SK-N-SH treated with all-trans-retinoic acid at 6 μM for 48 hours (cell line): Measurements from ENCODE around the gene MORC3.

Experiments used
- BACH2 ChIP-seq: fragments of 250-450 bp; sonication (Bioruptor Pico); IDR thresholded peaks from 2 replicates; pipeline ENCODE4 v1.9.0; 2021; ENCODE audit warnings: mild to moderate bottlenecking, borderline replicate concordance
- ESRRG ChIP-seq: fragments of 250-450 bp; sonication (Bioruptor Pico); IDR thresholded peaks from 2 replicates; pipeline ENCODE4 v1.6.1; 2021; ENCODE audit warnings: mild to moderate bottlenecking
- GLIS3 ChIP-seq: fragments of 250-450 bp; sonication (Bioruptor Pico); IDR thresholded peaks from 2 replicates; pipeline ENCODE4 v1.5.0; 2020; ENCODE audit warnings: mild to moderate bottlenecking, moderate library complexity
- ISL1 ChIP-seq: fragments of 250-450 bp; sonication (Bioruptor Pico); IDR thresholded peaks from 2 replicates; pipeline ENCODE4 v2.1.2; 2022; ENCODE audit warnings: mild to moderate bottlenecking, moderate library complexity
- OSR1 ChIP-seq: fragments of 250-450 bp; sonication (Bioruptor Pico); IDR thresholded peaks from 2 replicates; pipeline ENCODE4 v1.8.0; 2022; ENCODE audit warnings: moderate library complexity, mild to moderate bottlenecking, inconsistent platforms
- TCF4 ChIP-seq: fragments of 250-450 bp; sonication (Bioruptor Pico); IDR thresholded peaks from 2 replicates; pipeline ENCODE4 v1.8.0; 2021; ENCODE audit warnings: mild to moderate bottlenecking, moderate library complexity, borderline replicate concordance
- TOX ChIP-seq: fragments of 250-450 bp; sonication (Bioruptor Pico); IDR thresholded peaks from 2 replicates; pipeline ENCODE4 v1.8.0; 2021; ENCODE audit warnings: mild to moderate bottlenecking, moderate library complexity, borderline replicate concordance
- ZFP3 ChIP-seq: fragments of 250-450 bp; sonication (Bioruptor Pico); IDR thresholded peaks from 2 replicates; pipeline ENCODE4 v1.5.0; 2020; ENCODE audit warnings: mild to moderate bottlenecking, moderate library complexity
- ZFP30 ChIP-seq: fragments of 450-650 bp; formaldehyde crosslinking; IDR thresholded peaks from 2 replicates; pipeline ENCODE4 v1.5.0; 2022; ENCODE audit warnings: mild to moderate bottlenecking, moderate library complexity
- TF ChIP-seq, protein P1 (sequence below): fragments of 250-450 bp; sonication (Bioruptor Pico); IDR thresholded peaks from 2 replicates; pipeline ENCODE4 v1.8.0; 2021; ENCODE audit warnings: low read depth, mild to moderate bottlenecking, moderate library complexity, borderline replicate concordance
- TF ChIP-seq, protein P2 (sequence below): fragments of 250-450 bp; sonication (Bioruptor Pico); IDR thresholded peaks from 2 replicates; pipeline ENCODE4 v1.5.1; 2020; ENCODE audit warnings: low read depth, mild to moderate bottlenecking, moderate library complexity
- TF ChIP-seq, protein P3 (sequence below): fragments of 250-450 bp; sonication (Bioruptor Pico); IDR thresholded peaks from 2 replicates; pipeline ENCODE4 v1.8.0; 2020; ENCODE audit warnings: mild to moderate bottlenecking, moderate library complexity, borderline replicate concordance

DNA sequence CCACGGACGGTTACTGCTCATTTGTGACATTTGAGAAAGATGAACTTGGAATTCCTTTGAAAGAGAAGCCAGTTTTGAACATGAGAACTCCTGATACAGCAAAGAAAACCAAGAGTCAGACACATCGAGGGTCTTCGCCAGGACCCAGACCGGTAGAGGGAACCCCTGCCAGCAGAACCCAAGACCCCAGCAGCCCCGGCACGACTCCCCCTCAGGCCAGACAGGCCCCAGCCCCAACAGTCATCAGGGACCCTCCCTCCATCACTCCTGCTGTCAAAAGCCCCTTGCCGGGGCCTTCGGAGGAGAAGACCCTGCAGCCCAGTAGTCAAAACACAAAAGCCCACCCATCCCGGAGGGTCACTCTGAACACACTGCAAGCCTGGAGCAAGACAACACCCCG, 92.9 kb downstream of the MORC3 start:
- TF ChIP-seq GLIS3 (CRISPR knock-in tag) (no peak), ZFP30 (no peak), BACH2 (CRISPR knock-in tag) (no peak), ZFP3 (CRISPR knock-in tag) (no peak), OSR1 (CRISPR knock-in tag) (no peak), TOX (CRISPR knock-in tag) (no peak), ESRRG (no peak), TCF4 (CRISPR knock-in tag) (no peak), ISL1 (CRISPR knock-in tag) (no peak)
- TF ChIP-seq, protein P1, sequence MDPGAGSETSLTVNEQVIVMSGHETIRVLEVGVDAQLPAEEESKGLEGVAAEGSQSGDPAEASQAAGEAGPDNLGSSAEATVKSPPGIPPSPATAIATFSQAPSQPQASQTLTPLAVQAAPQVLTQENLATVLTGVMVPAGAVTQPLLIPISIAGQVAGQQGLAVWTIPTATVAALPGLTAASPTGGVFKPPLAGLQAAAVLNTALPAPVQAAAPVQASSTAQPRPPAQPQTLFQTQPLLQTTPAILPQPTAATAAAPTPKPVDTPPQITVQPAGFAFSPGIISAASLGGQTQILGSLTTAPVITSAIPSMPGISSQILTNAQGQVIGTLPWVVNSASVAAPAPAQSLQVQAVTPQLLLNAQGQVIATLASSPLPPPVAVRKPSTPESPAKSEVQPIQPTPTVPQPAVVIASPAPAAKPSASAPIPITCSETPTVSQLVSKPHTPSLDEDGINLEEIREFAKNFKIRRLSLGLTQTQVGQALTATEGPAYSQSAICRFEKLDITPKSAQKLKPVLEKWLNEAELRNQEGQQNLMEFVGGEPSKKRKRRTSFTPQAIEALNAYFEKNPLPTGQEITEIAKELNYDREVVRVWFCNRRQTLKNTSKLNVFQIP (CRISPR knock-in tag) = no peak
- TF ChIP-seq, protein P2, sequence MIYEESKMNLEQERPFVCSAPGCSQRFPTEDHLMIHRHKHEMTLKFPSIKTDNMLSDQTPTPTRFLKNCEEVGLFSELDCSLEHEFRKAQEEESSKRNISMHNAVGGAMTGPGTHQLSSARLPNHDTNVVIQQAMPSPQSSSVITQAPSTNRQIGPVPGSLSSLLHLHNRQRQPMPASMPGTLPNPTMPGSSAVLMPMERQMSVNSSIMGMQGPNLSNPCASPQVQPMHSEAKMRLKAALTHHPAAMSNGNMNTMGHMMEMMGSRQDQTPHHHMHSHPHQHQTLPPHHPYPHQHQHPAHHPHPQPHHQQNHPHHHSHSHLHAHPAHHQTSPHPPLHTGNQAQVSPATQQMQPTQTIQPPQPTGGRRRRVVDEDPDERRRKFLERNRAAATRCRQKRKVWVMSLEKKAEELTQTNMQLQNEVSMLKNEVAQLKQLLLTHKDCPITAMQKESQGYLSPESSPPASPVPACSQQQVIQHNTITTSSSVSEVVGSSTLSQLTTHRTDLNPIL (CRISPR knock-in tag) = no peak
- TF ChIP-seq, protein P3, sequence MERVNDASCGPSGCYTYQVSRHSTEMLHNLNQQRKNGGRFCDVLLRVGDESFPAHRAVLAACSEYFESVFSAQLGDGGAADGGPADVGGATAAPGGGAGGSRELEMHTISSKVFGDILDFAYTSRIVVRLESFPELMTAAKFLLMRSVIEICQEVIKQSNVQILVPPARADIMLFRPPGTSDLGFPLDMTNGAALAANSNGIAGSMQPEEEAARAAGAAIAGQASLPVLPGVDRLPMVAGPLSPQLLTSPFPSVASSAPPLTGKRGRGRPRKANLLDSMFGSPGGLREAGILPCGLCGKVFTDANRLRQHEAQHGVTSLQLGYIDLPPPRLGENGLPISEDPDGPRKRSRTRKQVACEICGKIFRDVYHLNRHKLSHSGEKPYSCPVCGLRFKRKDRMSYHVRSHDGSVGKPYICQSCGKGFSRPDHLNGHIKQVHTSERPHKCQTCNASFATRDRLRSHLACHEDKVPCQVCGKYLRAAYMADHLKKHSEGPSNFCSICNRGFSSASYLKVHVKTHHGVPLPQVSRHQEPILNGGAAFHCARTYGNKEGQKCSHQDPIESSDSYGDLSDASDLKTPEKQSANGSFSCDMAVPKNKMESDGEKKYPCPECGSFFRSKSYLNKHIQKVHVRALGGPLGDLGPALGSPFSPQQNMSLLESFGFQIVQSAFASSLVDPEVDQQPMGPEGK (CRISPR knock-in tag) = no peak
